ENCODE data around the gene COX6B1. TPM values are rescaled to one million over a fixed set of nuclear protein-coding genes. Genes with fewer than 3 reads are reported as not detected.

COX6B1 gene
- total and polyA plus RNA-seq, 2 of the 8 experiments (the other 6 are each of a cell fraction or from before 2014, with no cell fraction given): 437 to 1,052 TPM

DNA sequence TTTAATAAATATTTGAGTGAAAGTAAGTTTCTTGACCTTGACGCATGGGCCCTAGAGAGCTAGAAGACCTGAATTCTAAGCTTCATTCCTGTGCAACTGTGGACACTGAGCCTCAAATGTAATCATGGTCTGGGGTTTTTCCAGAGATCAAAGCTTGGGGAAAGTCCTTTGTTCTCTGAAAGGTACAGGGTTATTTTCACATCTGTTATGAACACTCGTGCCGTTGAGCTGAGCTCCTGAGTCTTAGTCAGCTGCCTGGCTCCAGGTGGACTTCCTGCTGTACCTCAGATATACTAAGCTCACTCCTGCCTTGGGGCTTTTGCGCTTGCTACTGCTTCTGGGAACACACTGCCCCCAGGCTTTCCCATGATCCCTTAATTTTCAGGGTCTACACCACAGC is 48.7 kb downstream of the COX6B1 start:
- Histone ChIP-seq H3K23ac (ENCODE audit: insufficient read length) (no peak overlapping the region), H3K56ac (replicated peaks; ENCODE audit: insufficient read length, low read depth, low read length) (no peak overlapping the region), H3K14ac (ENCODE audit: insufficient read length) (no peak overlapping the region), H2BK120ac (replicated peaks; ENCODE audit: low read depth, low read length) (no peak overlapping the region), H2AFZ (ENCODE audit: low read length) (no peak overlapping the region), H3K9ac (replicated peaks in 1 of 4; ENCODE audit: extremely low read depth in 1 of 4, low read depth in 3 of 4, low read length in 3 of 4) (no peak overlapping the region), H3K27me3 (replicated peaks in 1 of 4; ENCODE audit: control insufficient read depth in 3 of 4, extremely low read depth in 1 of 4, insufficient read depth in 3 of 4, low read length in 3 of 4) (no peaks in the 10 kb centered on the region), H2BK5ac (ENCODE audit: low read depth, low read length) (no peak overlapping the region), H3K4ac (replicated peaks; ENCODE audit: insufficient read length, low read depth, low read length) (no peak overlapping the region), H4K20me1 (replicated peaks in 1 of 2; ENCODE audit: control insufficient read depth in 1 of 2, insufficient read depth in 2 of 2, low read length in 2 of 2) (no peaks in the 10 kb centered on the region), H3K79me2 (ENCODE audit: control insufficient read depth in 1 of 2, insufficient read depth in 2 of 2, low read length in 2 of 2) (no peaks in the 10 kb centered on the region), H3K27ac (ENCODE audit: low read depth, low read length) (no peak overlapping the region), H3K36me3 (ENCODE audit: control insufficient read depth in 2 of 4, insufficient read depth in 4 of 4, low read length in 3 of 4) (no peaks in the 10 kb centered on the region), H2BK15ac (ENCODE audit: low read length) (no peak overlapping the region; the same call in 1 of the 2 replicates), H4K8ac (ENCODE audit: extremely low read depth, insufficient read depth, low read length) (no peak overlapping the region), H3K4me3 (ENCODE audit: extremely low read depth in 1 of 4, insufficient read depth in 2 of 4, low read depth in 3 of 4, low read length in 4 of 4) (no peak overlapping the region), H2AK5ac (ENCODE audit: low read depth, low read length) (no peak overlapping the region), H3K4me1 (replicated peaks in 1 of 4; ENCODE audit: control insufficient read depth in 3 of 4, insufficient read depth in 4 of 4, low read length in 3 of 4) (no peaks in the 10 kb centered on the region), H2BK20ac (ENCODE audit: low read length) (no peak overlapping the region), H3K79me1 (ENCODE audit: low read depth, low read length) (no peaks in the 10 kb centered on the region), H3K18ac (ENCODE audit: extremely low read depth, low read length) (no peak overlapping the region), H3K9me3 (ENCODE audit: insufficient read depth in 2 of 2, low read depth in 1 of 2, low read length in 1 of 2) (no peaks in the 10 kb centered on the region), H4K5ac (ENCODE audit: insufficient read length, low read depth, low read length) (no peak overlapping the region), H3K23me2 (ENCODE audit: low read depth, low read length) (no peaks in the 10 kb centered on the region), H2BK12ac (ENCODE audit: low read depth, low read length) (no peak overlapping the region), H3K4me2 (ENCODE audit: insufficient read depth in 1 of 2, low read depth in 2 of 2, low read length in 2 of 2) (no peak overlapping the region), H4K91ac (replicated peaks; ENCODE audit: insufficient read length, low read length) (no peak overlapping the region)
- FAIRE-seq (no peak), DNase-seq (ENCODE audit: low read depth in 1 of 2, low spot score in 2 of 2) (no peak)
- 88% methylated on average over 4 of the region's 4 CpGs; no CpG with 5 or more reads in 1 of the 2 experiments for WGBS, 2 experiments (ENCODE audit: extremely low coverage in 1 of 2, insufficient coverage in 1 of 2, insufficient read length in 1 of 2, insufficient replicate concordance in 2 of 2, low coverage in 1 of 2, low lambda C conversion rate in 2 of 2, missing lambda C conversion rate in 1 of 2)
- ChIA-PET CTCF (ENCODE audit: partially characterized antibody) (interaction anchor here (0.7 to 7.6 kb wide), 8 partner anchors 16 to 208 kb away, joined by 3 to 105 read pairs (median 4); no protein-coding TSS in a partner anchor), POLR2A (ENCODE audit: partially characterized antibody) (interaction anchor here (1.2 to 2.6 kb wide), 3 partner anchors 17 to 186 kb away, joined by 3 to 11 read pairs (median 4); no protein-coding TSS in a partner anchor)
- TF ChIP-seq, protein P1, sequence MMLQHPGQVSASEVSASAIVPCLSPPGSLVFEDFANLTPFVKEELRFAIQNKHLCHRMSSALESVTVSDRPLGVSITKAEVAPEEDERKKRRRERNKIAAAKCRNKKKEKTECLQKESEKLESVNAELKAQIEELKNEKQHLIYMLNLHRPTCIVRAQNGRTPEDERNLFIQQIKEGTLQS (IDR thresholded peaks at IDR 0.05; ENCODE audit: insufficient read depth, low read depth, low read length): no peak
- TF ChIP-seq BACH1 (IDR thresholded peaks at IDR 0.05; ENCODE audit: low read length) (no peak), JUND (IDR thresholded peaks at IDR 0.05; ENCODE audit: low read length) (no peak), NRF1 (IDR thresholded peaks at IDR 0.05; ENCODE audit: low read depth, low read length) (no peak), HDAC2 (IDR thresholded peaks at IDR 0.05; ENCODE audit: borderline replicate concordance in 1 of 2, low read depth in 2 of 2, low read length in 2 of 2) (no peak), CBX8 (IDR thresholded peaks at IDR 0.05; ENCODE audit: borderline replicate concordance, low read depth, low read length) (no peak), RBBP5 (IDR thresholded peaks at IDR 0.05; ENCODE audit: borderline replicate concordance, low read depth, low read length) (no peak), EP300 (IDR thresholded peaks at IDR 0.05; ENCODE audit: borderline replicate concordance in 1 of 2, low read depth in 2 of 2, low read length in 2 of 2) (no peak), CREB1 (IDR thresholded peaks at IDR 0.05) (no peak), TEAD4 (IDR thresholded peaks at IDR 0.05; ENCODE audit: low read depth, low read length) (no peak)
- TF ChIP-seq, protein P2, sequence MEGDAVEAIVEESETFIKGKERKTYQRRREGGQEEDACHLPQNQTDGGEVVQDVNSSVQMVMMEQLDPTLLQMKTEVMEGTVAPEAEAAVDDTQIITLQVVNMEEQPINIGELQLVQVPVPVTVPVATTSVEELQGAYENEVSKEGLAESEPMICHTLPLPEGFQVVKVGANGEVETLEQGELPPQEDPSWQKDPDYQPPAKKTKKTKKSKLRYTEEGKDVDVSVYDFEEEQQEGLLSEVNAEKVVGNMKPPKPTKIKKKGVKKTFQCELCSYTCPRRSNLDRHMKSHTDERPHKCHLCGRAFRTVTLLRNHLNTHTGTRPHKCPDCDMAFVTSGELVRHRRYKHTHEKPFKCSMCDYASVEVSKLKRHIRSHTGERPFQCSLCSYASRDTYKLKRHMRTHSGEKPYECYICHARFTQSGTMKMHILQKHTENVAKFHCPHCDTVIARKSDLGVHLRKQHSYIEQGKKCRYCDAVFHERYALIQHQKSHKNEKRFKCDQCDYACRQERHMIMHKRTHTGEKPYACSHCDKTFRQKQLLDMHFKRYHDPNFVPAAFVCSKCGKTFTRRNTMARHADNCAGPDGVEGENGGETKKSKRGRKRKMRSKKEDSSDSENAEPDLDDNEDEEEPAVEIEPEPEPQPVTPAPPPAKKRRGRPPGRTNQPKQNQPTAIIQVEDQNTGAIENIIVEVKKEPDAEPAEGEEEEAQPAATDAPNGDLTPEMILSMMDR (IDR thresholded peaks at IDR 0.05; ENCODE audit: control extremely low read depth in 1 of 3, insufficient read depth in 1 of 3, low read depth in 1 of 3, low read length in 3 of 3): no peak
